HAP-1 (cell line): ENCODE data around the gene RFX1.
"Not testable (repeated sequence)": the region's sequence is repeated elsewhere in the genome, so short reads cannot be mapped to it uniquely, and the experiment has no call there.

ENCODE experiments used
- DNase-seq, 2 experiments: peaks; one replicate each; pipeline ENCODE4 v3.0.0-alpha.2; 2016 to 2020; ENCODE audit warnings: low spot score in 2 of 2
- H3K27me3 ChIP-seq: fragments of 250-450 bp; sonication (Bioruptor Pico); 2 replicates; pipeline ENCODE4 v1.5.1; 2020; ENCODE audit warnings: low read depth, mild to moderate bottlenecking, moderate library complexity
- H3K36me3 ChIP-seq: fragments of 250-450 bp; sonication (Bioruptor Pico); replicated peaks from 2 replicates; pipeline ENCODE4 v1.5.1; 2020; ENCODE audit warnings: mild to moderate bottlenecking
- H3K4me1 ChIP-seq: fragments of 250-450 bp; sonication (Bioruptor Pico); 2 replicates; pipeline ENCODE4 v1.5.1; 2020; ENCODE audit warnings: mild to moderate bottlenecking
- H3K4me3 ChIP-seq: fragments of 250-450 bp; sonication (Bioruptor Pico); 2 replicates; pipeline ENCODE4 v1.5.1; 2020; ENCODE audit warnings: mild to moderate bottlenecking, moderate library complexity
- H3K9me3 ChIP-seq: fragments of 250-450 bp; sonication (Bioruptor Pico); 2 replicates; pipeline ENCODE4 v1.5.1; 2020; ENCODE audit warnings: mild to moderate bottlenecking, moderate library complexity
- in situ Hi-C: fragments of 300-500 bp; cut with MboI; formaldehyde crosslinking; loops from 3 replicates; pipeline ENCODE4 v1.14.3; 2020; ENCODE audit warnings: low sequenced_read_pairs, inconsistent platforms, mixed read lengths

The RFX1 gene

DNA sequence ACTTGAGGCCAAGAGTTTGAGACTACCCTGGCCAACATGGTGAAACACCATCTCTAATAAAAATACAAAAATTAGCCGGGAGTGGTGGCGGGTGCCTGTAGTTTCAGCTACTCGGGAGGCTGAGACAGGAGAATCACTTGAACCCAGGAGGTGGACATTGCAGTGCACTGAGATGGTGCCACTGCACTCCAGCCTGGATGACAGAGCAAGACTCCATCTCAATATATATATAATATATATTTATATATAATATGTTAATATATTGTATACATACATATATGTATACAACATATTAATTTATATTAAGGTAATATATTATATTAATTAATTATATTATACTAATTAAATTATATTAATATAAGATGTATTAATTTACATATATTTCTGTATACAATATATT, 13.6 kb upstream of the RFX1 start:
- not testable (repeated sequence) for DNase-seq, H3K9me3 ChIP-seq, H3K4me3 ChIP-seq, H3K27me3 ChIP-seq, H3K36me3 ChIP-seq
- H3K4me1 ChIP-seq = peaks cover 11% of the 10 kb centered on the region
- in situ Hi-C loops = loop anchor here (25.0 kb wide), 1 partner anchor 857 kb away; the partner anchor contains the start of genes IER2 and STX10

- DNase-seq = no peak
- Histone ChIP-seq H3K4me1 (peaks cover 11% of the 10 kb centered on the region), H3K36me3 (no peaks in the 10 kb centered on the region), H3K9me3 (no peaks in the 10 kb centered on the region), H3K4me3 (no peak overlapping the region), H3K27me3 (no peaks in the 10 kb centered on the region)
- in situ Hi-C loops = loop anchor here (25.0 kb wide), 1 partner anchor 857 kb away; the partner anchor contains the start of genes IER2 and STX10
These were observed 13.0 kb upstream of the RFX1 start for GRCh38 chr19:14019100-14019499.

- Histone ChIP-seq H3K36me3 (no peaks in the 10 kb centered on the region), H3K4me1 (no peaks in the 10 kb centered on the region; the same call in 1 of the 2 replicates), H3K9me3 (no peaks in the 10 kb centered on the region), H3K27me3 (no peaks in the 10 kb centered on the region), H3K4me3 (no peak overlapping the region)
- no peak for DNase-seq
- in situ Hi-C loops = loop anchor here (25.0 kb wide), 1 partner anchor 853 kb away; the partner anchor contains the start of genes IER2 and STX10
These were observed 9.5 kb upstream of the RFX1 start for GRCh38 chr19:14015524-14016035.

DNA sequence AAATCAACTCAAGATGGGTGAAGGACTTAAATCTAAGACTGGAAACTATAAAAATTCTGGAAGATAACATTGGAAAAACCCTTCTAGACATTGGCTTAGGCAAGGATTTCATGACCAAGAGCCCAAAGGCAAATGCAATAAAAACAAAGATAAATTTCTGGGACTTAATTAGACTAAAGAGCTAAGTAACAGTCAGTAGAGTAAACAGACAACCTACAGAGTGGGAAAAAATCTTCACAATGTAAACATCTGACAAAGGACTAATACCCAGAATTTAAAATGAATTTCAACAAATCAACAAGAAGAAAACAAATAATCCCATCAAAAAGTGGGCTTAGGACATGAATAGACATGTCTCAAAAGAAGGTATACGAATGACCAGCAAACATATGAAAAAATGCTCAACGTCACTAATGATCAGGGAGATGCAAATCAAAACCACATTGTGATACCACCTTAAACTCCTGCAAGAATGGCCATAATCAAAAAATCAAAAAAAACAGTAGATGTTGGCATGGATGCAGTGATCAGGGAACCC, 6.3 kb upstream of the RFX1 start:
- no peaks in the 10 kb centered on the region for H3K9me3 ChIP-seq
- in situ Hi-C loops = loop anchor here (25.0 kb wide), 1 partner anchor 850 kb away; the partner anchor contains the start of genes IER2 and STX10
- no peaks in the 10 kb centered on the region; the same call in 1 of the 2 replicates for H3K4me1 ChIP-seq
- no peaks in the 10 kb centered on the region for H3K36me3 ChIP-seq
- no peak overlapping the region for H3K4me3 ChIP-seq
- no peak for DNase-seq
- no peaks in the 10 kb centered on the region for H3K27me3 ChIP-seq

GRCh38 chr19:14006766-14007562, 844 bp upstream of the RFX1 start:
- Histone ChIP-seq H3K4me1 (peaks cover 7% of the 10 kb centered on the region; the same call in 1 of the 2 replicates), H3K4me3 (peak overlapping the region; percentile 67), H3K27me3 (no peaks in the 10 kb centered on the region), H3K9me3 (no peaks in the 10 kb centered on the region), H3K36me3 (no peaks in the 10 kb centered on the region)
- in situ Hi-C loops = loop anchor here (25.0 kb wide), 1 partner anchor 845 kb away; the partner anchor contains the start of genes IER2 and STX10
- DNase-seq = peak in 1 of 2 experiments; percentile 89

- H3K9me3 ChIP-seq = no peaks in the 10 kb centered on the region
- in situ Hi-C loops = loop anchor here (25.0 kb wide), 1 partner anchor 843 kb away; the partner anchor contains the start of genes IER2 and STX10
- H3K27me3 ChIP-seq = no peaks in the 10 kb centered on the region
- H3K36me3 ChIP-seq = no peaks in the 10 kb centered on the region
- H3K4me1 ChIP-seq = peaks cover 7% of the 10 kb centered on the region; the same call in 1 of the 2 replicates
- peak overlapping the region; percentile 67 for H3K4me3 ChIP-seq
- peak; percentile 65 to 95 for DNase-seq
These were observed 603 bp downstream of the RFX1 start for GRCh38 chr19:14005349-14006084.

- Histone ChIP-seq H3K4me1 (peaks cover 7% of the 10 kb centered on the region; the same call in 1 of the 2 replicates), H3K27me3 (no peaks in the 10 kb centered on the region), H3K9me3 (peaks cover 1% of the 10 kb centered on the region; the same call in 1 of the 2 replicates), H3K4me3 (no peak overlapping the region; the same call in none of the 2 replicates), H3K36me3 (no peaks in the 10 kb centered on the region)
- no peak for DNase-seq
- in situ Hi-C loops = loop anchor here (25.0 kb wide), 1 partner anchor 842 kb away; the partner anchor contains the start of genes IER2 and STX10
These were observed 1.3 kb downstream of the RFX1 start for GRCh38 chr19:14004619-14005348.

- H3K4me3 ChIP-seq = no peak overlapping the region
- peaks cover 7% of the 10 kb centered on the region; the same call in 1 of the 2 replicates for H3K4me1 ChIP-seq
- H3K27me3 ChIP-seq = no peaks in the 10 kb centered on the region
- no peak for DNase-seq
- in situ Hi-C loops = loop anchor here (25.0 kb wide), 1 partner anchor 841 kb away; the partner anchor contains the start of genes IER2 and STX10
- H3K36me3 ChIP-seq = no peaks in the 10 kb centered on the region
- peaks cover 7% of the 10 kb centered on the region; the same call in 1 of the 2 replicates for H3K9me3 ChIP-seq
These were observed 2.7 kb downstream of the RFX1 start for GRCh38 chr19:14003251-14004055.

GRCh38 chr19:14002571-14003250, 3.4 kb downstream of the RFX1 start:
- H3K27me3 ChIP-seq = no peaks in the 10 kb centered on the region
- no peaks in the 10 kb centered on the region for H3K36me3 ChIP-seq
- H3K4me3 ChIP-seq = no peak overlapping the region
- no peak for DNase-seq
- H3K4me1 ChIP-seq = peaks cover 7% of the 10 kb centered on the region; the same call in 1 of the 2 replicates
- H3K9me3 ChIP-seq = peaks cover 7% of the 10 kb centered on the region; the same call in 1 of the 2 replicates
- in situ Hi-C loops = loop anchor here (25.0 kb wide), 1 partner anchor 840 kb away; the partner anchor contains the start of genes IER2 and STX10

GRCh38 chr19:14000691-14001375, 5.3 kb downstream of the RFX1 start:
- Histone ChIP-seq H3K27me3 (no peaks in the 10 kb centered on the region), H3K4me1 (peaks cover 4% of the 10 kb centered on the region; the same call in 1 of the 2 replicates), H3K36me3 (no peaks in the 10 kb centered on the region), H3K9me3 (peaks cover 7% of the 10 kb centered on the region; the same call in 1 of the 2 replicates), H3K4me3 (no peak overlapping the region)
- in situ Hi-C loops = loop anchor here (25.0 kb wide), 1 partner anchor 839 kb away; the partner anchor contains the start of genes IER2 and STX10
- no peak for DNase-seq

- in situ Hi-C loops = no loop called here
- Histone ChIP-seq H3K36me3 (no peaks in the 10 kb centered on the region), H3K4me3 (no peak overlapping the region), H3K9me3 (peaks cover 7% of the 10 kb centered on the region; the same call in 1 of the 2 replicates), H3K4me1 (no peaks in the 10 kb centered on the region), H3K27me3 (no peaks in the 10 kb centered on the region)
- DNase-seq = no peak
These were observed 7.0 kb downstream of the RFX1 start for GRCh38 chr19:13999085-13999484.
